Thoracic aorta (tissue), 2 donors: ENCODE data around the gene ZBTB16. TPM values are rescaled to one million over a fixed set of nuclear protein-coding genes. Genes with fewer than 3 reads are reported as not detected.

Experiments
- ATAC-seq: fragments of 150-250 bp; one replicate; pipeline ENCODE4 v1.8.0; 2017; ENCODE audit warnings: low read depth; ENCODE audit not compliant: insufficient number of reproducible peaks, low FRiP score
- DNase-seq: peaks from one replicate; pipeline ENCODE4 v3.0.0-alpha.2; 2020; ENCODE audit warnings: low spot score
- H3K27ac ChIP-seq, 2 donors: fragments of 200-600 bp; sonication (generic); 1 replicate in 1 of 2; 2 replicates in 1 of 2; pipeline ENCODE4 v1.5.1; 2016; ENCODE audit warnings: mild to moderate bottlenecking in 2 of 2, moderate library complexity in 2 of 2
- H3K27me3 ChIP-seq: fragments of 200-600 bp; sonication (generic); replicated peaks from 2 replicates; pipeline ENCODE4 v1.6.0; 2016; ENCODE audit warnings: mild to moderate bottlenecking; ENCODE audit not compliant: insufficient read depth
- H3K36me3 ChIP-seq: fragments of 200-600 bp; sonication (generic); one replicate; pipeline ENCODE4 v1.5.1; 2016
- H3K4me1 ChIP-seq, 2 donors: fragments of 200-600 bp; sonication (generic); 1 replicate in 1 of 2; 2 replicates in 1 of 2; pipeline versions ENCODE4 v1.5.1 to v1.6.0; 2016; ENCODE audit warnings: low read depth in 2 of 2, mild to moderate bottlenecking in 1 of 2; ENCODE audit not compliant: control insufficient read depth in 1 of 2
- H3K4me3 ChIP-seq: fragments of 200-600 bp; sonication (generic); 2 replicates; pipeline ENCODE4 v1.5.1; 2016; ENCODE audit warnings: mild to moderate bottlenecking
- H3K9me3 ChIP-seq: fragments of 200-600 bp; sonication (generic); 2 replicates; pipeline ENCODE4 v1.5.1; 2016
- CTCF ChIP-seq: fragments of 200-600 bp; sonication (generic); IDR thresholded peaks from one replicate; pipeline ENCODE4 v1.5.1; 2019; ENCODE audit warnings: antibody characterized with exemption
- total RNA-seq, 2 donors: library from RNA; depleted of rRNA; stranded (reverse); fragments of >200 nt; gene quantifications; one replicate each; pipeline versions ENCODE4 v1.1.0 to v1.2.3, GENCODE V29; 2016

ZBTB16 gene
- total RNA-seq, 2 donors from 2014 or later, result 314 to 545 TPM

- H3K27me3 ChIP-seq, result no peaks in the 10 kb centered on the region
- H3K36me3 ChIP-seq, result peaks cover 15% of the 10 kb centered on the region
- H3K9me3 ChIP-seq, result no peaks in the 10 kb centered on the region
- no peak for ATAC-seq
- H3K27ac ChIP-seq, result no peak overlapping the region
- no peak for DNase-seq
- H3K4me3 ChIP-seq, result no peak overlapping the region
- peaks cover 24 to 98% of the 10 kb centered on the region in 2 donors for H3K4me1 ChIP-seq
- TF ChIP-seq CTCF, result no peak
Measured at GRCh38 chr11:114233755-114234154, 174.2 kb downstream of the ZBTB16 start.

DNA sequence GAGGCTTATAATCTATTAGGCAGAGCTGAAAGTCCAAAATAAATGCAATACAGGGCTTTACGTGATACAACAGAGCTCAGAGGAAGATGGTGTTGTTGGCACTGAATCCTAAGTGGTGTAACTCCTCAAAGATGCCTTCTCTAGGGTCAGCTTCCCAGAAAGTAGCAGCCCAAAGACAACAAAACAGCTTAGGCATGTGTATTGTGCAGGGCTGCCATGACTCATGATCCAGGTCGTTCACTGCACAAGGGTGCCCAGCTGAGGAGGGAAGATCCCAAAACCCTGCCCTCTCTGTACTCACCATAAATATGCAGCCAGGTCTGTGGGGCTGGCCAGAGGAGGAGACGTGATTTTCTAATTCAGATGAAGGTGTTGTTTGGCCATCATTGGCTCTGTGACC, 177.3 kb downstream of the ZBTB16 start:
- DNase-seq (no peak), ATAC-seq (no peak)
- Histone ChIP-seq H3K4me3 (no peak overlapping the region), H3K27ac (peak overlapping the region; percentile 2 to 13), H3K4me1 (peaks cover 20 to 82% of the 10 kb centered on the region in 2 donors), H3K36me3 (peaks cover 39% of the 10 kb centered on the region), H3K27me3 (no peaks in the 10 kb centered on the region), H3K9me3 (no peaks in the 10 kb centered on the region)
- no peak for TF ChIP-seq CTCF

DNA sequence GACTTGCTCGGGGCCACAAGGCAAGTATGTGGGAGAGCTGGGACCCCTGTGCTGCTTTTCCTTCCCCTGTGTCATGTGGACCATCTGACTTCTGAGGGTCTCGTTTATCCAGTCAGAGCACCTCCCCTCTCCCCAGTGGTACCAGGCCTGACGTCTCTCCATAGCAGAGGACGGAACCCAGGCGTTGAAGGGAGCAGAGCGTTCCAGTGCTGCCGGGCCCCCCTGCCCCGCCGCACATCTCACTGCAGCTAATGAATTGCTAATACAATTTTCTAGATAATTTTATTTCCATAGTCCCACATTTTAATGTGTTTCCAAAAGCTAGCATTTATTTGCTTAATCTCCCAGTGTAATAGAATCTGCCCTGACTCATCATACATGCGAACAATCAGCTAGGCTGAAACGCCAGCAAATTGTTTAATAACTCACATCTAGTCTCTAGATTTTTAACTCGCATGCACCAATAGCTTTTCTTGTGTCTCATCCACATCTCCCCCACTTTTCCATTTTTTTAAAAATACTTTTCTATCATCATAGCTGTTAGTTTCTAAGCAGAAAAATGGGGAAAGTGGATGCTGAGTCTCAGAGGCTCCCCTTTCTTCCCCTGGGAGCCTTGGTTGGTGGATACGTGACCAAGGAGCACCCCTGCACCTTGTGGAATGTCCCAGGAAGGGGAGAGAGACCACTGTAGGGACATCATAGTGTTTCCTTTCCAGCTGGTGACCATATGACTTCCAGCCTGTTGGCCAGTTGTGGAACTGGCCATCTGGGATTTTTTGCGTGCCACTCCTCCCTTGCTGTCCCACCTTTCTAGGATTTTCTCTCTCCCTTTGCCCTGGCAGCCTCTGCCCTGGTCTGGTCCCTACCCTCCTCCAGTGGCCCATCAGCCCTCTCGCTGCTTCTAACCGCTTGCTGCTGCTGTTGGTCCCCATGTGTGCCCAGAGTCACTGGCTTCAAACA, 178.1 kb downstream of the ZBTB16 start:
- no peak for TF ChIP-seq CTCF
- no peaks in the 10 kb centered on the region for H3K9me3 ChIP-seq
- H3K27ac ChIP-seq, result peak overlapping the region in 1 of 2 donors; percentile 2
- H3K4me3 ChIP-seq, result no peak overlapping the region
- peaks cover 20 to 75% of the 10 kb centered on the region in 2 donors for H3K4me1 ChIP-seq
- H3K27me3 ChIP-seq, result no peaks in the 10 kb centered on the region
- no peak for ATAC-seq
- peaks cover 47% of the 10 kb centered on the region for H3K36me3 ChIP-seq
- no peak for DNase-seq

DNA sequence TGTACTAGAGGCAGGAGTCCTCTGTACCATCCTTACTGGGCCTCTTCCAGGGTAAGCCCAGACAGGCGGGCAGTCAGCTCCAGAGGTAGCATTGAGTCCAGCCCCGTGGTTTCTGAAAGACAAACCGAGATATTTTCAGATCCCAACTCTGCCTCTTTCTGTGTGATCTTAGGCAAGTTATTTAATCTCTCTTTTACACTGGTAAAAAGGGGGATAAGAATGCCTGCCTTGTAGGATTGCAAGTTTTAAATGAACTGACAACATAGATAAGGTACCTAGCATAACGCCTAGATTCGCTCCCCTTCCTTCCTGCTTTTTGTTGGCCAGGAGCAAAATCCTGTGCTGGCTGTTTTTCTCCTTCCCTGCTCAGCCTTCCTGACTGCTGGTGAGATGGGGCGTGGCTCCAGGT, 180.2 kb downstream of the ZBTB16 start:
- Histone ChIP-seq H3K4me1 (peaks cover 25 to 71% of the 10 kb centered on the region in 2 donors), H3K27me3 (no peaks in the 10 kb centered on the region), H3K4me3 (no peak overlapping the region), H3K36me3 (peaks cover 62% of the 10 kb centered on the region), H3K27ac (peak overlapping the region in 1 of 2 donors; percentile 6), H3K9me3 (no peaks in the 10 kb centered on the region)
- TF ChIP-seq CTCF, result no peak
- ATAC-seq, result no peak
- no peak for DNase-seq

GRCh38 chr11:114242032-114242431, 182.5 kb downstream of the ZBTB16 start:
- ATAC-seq (no peak), DNase-seq (no peak)
- Histone ChIP-seq H3K27me3 (no peaks in the 10 kb centered on the region), H3K4me1 (peaks cover 12 to 48% of the 10 kb centered on the region in 2 donors), H3K4me3 (no peak overlapping the region), H3K36me3 (peaks cover 82% of the 10 kb centered on the region), H3K27ac (no peak overlapping the region), H3K9me3 (no peaks in the 10 kb centered on the region)
- no peak for TF ChIP-seq CTCF
